HUES48 (cell line): Measurements from ENCODE around the gene MVK.

Experiments used
- H3K27ac ChIP-seq: one replicate; pipeline ENCODE4 v1.7.0; 2013; ENCODE audit warnings: low read depth, low read length, inconsistent platforms
- H3K27me3 ChIP-seq: 2 replicates; pipeline ENCODE4 v1.6.1; 2013; ENCODE audit warnings: mild to moderate bottlenecking, low read length; ENCODE audit not compliant: control insufficient read depth, insufficient read depth
- H3K36me3 ChIP-seq: 2 replicates; pipeline ENCODE4 v1.6.1; 2013; ENCODE audit warnings: low read length; ENCODE audit not compliant: control insufficient read depth, insufficient read depth
- H3K4me1 ChIP-seq: 2 replicates; pipeline ENCODE4 v1.6.1; 2013; ENCODE audit warnings: mild to moderate bottlenecking, low read length; ENCODE audit not compliant: control insufficient read depth, insufficient read depth
- H3K4me3 ChIP-seq: 2 replicates; pipeline ENCODE4 v1.5.1; 2013; ENCODE audit warnings: mild to moderate bottlenecking, low read depth, low read length
- H3K9ac ChIP-seq: 2 replicates; pipeline ENCODE4 v1.6.1; 2013; ENCODE audit warnings: mild to moderate bottlenecking, low read depth, low read length, moderate library complexity
- H3K9me3 ChIP-seq: 2 replicates; pipeline ENCODE4 v1.6.1; 2013; ENCODE audit warnings: low read length; ENCODE audit not compliant: control insufficient read depth, insufficient read depth

The MVK gene

GRCh38 chr12:109581334-109581691 is 7.7 kb downstream of the MVK start:
- H3K9me3 ChIP-seq, result no peaks in the 10 kb centered on the region
- no peak overlapping the region for H3K27ac ChIP-seq
- no peak overlapping the region for H3K4me3 ChIP-seq
- H3K27me3 ChIP-seq, result no peaks in the 10 kb centered on the region
- H3K9ac ChIP-seq, result no peak overlapping the region
- H3K4me1 ChIP-seq, result no peaks in the 10 kb centered on the region
- peaks cover 64% of the 10 kb centered on the region for H3K36me3 ChIP-seq

DNA sequence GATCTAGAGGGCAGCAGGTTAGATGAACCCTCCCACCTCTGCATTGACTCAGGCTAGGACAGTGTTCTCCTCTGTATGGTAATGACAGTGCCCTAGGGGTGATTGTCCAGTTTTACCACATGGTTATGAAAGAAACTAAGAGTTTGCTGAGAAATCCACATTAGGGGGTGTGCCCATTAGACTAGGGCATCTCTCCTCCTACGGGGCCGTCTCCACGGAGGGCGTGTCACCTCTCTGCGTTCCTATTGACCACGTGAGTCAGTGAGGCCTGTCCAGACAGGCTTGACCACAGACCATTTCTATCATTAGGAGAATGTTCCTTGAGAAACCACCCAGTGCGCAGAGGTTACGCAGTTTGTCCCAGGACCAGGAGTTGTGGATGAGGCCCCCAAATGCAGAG is 8.3 kb downstream of the MVK start:
- H3K4me1 ChIP-seq, result no peaks in the 10 kb centered on the region
- H3K4me3 ChIP-seq, result no peak overlapping the region
- H3K9me3 ChIP-seq, result no peaks in the 10 kb centered on the region
- H3K9ac ChIP-seq, result no peak overlapping the region
- no peaks in the 10 kb centered on the region for H3K27me3 ChIP-seq
- H3K27ac ChIP-seq, result no peak overlapping the region
- peaks cover 67% of the 10 kb centered on the region for H3K36me3 ChIP-seq

- Histone ChIP-seq H3K4me3 (no peak overlapping the region), H3K36me3 (peaks cover 65% of the 10 kb centered on the region), H3K4me1 (no peaks in the 10 kb centered on the region), H3K9ac (no peak overlapping the region), H3K27me3 (no peaks in the 10 kb centered on the region), H3K9me3 (no peaks in the 10 kb centered on the region), H3K27ac (no peak overlapping the region)
Measured at GRCh38 chr12:109582636-109583035, 9.0 kb downstream of the MVK start.

DNA sequence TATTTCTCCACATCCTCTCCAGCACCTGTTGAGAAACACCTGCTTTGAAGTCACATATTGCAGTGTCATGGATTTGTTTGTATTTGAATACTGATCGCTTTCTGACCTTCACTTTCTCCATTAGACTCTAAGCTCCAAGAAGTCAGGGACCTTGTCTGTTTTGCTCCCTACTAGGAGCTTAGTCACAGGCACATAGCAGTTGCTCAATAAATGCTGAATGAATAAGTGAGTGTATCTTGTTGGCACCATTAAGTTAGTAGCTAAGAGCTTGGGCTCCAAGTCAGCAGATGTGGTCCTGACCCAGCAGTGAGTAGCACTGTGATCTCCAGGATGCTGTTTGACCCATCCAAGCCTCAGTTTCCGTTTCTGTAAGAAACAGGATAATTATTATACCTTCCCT is 10.1 kb downstream of the MVK start:
- Histone ChIP-seq H3K27ac (no peak overlapping the region), H3K4me1 (no peaks in the 10 kb centered on the region), H3K9ac (no peak overlapping the region), H3K36me3 (peaks cover 64% of the 10 kb centered on the region), H3K27me3 (no peaks in the 10 kb centered on the region), H3K4me3 (no peak overlapping the region), H3K9me3 (no peaks in the 10 kb centered on the region)

GRCh38 chr12:109586385-109587296 is 13.0 kb downstream of the MVK start:
- H3K27me3 ChIP-seq, result no peaks in the 10 kb centered on the region
- no peaks in the 10 kb centered on the region for H3K4me1 ChIP-seq
- H3K4me3 ChIP-seq, result no peak overlapping the region
- no peak overlapping the region for H3K9ac ChIP-seq
- H3K27ac ChIP-seq, result no peak overlapping the region
- peaks cover 44% of the 10 kb centered on the region for H3K36me3 ChIP-seq
- H3K9me3 ChIP-seq, result no peaks in the 10 kb centered on the region

GRCh38 chr12:109587921-109588320 is 14.3 kb downstream of the MVK start:
- no peak overlapping the region for H3K27ac ChIP-seq
- H3K9me3 ChIP-seq, result no peaks in the 10 kb centered on the region
- no peaks in the 10 kb centered on the region for H3K4me1 ChIP-seq
- no peak overlapping the region for H3K4me3 ChIP-seq
- no peak overlapping the region for H3K9ac ChIP-seq
- H3K36me3 ChIP-seq, result peaks cover 47% of the 10 kb centered on the region
- no peaks in the 10 kb centered on the region for H3K27me3 ChIP-seq

DNA sequence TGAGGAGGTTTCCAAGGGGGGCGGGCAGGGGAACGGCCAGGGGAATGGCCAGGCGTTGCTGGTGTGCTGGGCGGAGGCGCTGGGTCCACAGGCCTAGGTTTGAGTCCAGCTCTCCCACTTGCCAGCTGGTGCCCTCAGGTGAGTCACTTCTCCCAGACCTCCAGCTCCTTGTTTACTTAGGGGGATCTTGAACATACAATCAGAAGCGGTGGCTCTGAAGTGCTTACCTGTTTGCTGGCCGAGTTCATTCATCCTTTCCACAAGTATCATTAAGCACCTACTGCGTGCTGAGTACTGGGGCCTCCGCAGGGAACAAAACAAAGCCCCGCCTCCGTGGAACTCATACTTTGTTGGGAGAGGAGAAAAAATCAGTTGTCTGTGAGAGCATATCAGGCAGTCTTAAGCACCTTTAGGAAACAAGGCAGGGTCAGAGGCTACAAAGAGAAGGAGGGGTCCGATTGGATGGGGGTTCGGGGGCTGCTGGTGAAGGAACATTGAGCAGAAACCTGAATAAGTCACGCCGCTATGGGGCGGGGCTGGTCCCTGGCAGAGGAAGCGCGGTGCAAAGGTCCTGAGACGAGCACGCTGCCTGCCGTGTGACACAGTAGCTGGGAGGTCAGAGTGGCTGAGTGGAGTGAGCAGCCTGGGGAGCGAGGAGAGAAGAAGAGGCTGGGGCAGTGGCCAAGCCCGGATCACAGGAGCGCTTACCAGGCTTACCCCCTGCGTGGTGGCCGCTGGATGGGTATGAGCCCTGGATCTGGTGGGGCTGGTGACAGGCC is 15.1 kb downstream of the MVK start:
- Histone ChIP-seq H3K27ac (no peak overlapping the region), H3K36me3 (peaks cover 51% of the 10 kb centered on the region), H3K9me3 (no peaks in the 10 kb centered on the region), H3K9ac (no peak overlapping the region), H3K27me3 (no peaks in the 10 kb centered on the region), H3K4me3 (no peak overlapping the region), H3K4me1 (no peaks in the 10 kb centered on the region)

DNA sequence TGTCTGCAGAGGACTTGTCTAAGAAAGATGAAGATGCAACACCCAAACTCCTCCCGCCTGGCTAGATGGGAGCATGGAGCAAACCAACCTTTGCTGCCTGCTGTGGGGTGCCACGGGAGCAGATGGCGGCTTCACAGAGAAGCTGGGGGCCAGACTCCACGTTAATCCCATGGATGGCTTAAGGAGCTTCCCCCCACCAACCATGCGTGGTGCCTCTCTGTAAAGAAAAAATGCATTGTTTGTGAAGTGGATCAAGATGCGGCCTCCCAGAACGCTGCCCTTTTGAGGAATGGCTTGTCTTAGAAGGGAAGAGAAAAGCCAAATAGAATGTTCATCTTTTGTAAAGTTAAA is 15.6 kb downstream of the MVK start:
- Histone ChIP-seq H3K27ac (no peak overlapping the region), H3K9ac (no peak overlapping the region), H3K4me1 (no peaks in the 10 kb centered on the region), H3K27me3 (no peaks in the 10 kb centered on the region), H3K4me3 (no peak overlapping the region), H3K9me3 (no peaks in the 10 kb centered on the region), H3K36me3 (peaks cover 48% of the 10 kb centered on the region)

DNA sequence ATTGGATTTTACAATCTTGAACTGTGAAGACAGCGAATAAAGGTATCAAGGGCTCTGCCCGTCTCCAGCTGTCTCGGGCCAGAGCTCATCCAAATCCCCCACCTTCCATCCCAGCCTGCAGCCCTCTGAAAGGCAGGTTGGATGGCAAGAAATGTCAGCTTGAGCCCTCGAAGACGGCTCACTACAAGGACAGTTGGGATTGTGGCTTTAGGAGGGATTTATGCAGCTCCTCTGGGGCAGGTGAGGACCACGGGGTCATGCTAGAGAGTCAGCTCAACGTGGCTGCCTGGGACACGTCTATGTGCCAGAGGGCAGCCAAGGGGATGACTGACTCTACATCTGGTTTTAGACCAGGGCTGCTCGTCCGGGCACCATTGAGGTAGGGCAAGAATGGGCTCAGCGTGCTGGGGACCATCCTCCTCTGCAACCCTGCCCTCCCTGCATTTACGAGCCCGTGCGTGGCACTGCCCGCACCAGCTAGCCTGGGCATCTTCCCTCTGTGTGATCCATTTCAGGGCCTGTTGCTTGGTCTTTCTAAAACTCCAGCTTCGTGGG is 16.2 kb downstream of the MVK start:
- no peak overlapping the region for H3K9ac ChIP-seq
- H3K27me3 ChIP-seq, result no peaks in the 10 kb centered on the region
- H3K4me3 ChIP-seq, result no peak overlapping the region
- H3K9me3 ChIP-seq, result no peaks in the 10 kb centered on the region
- H3K27ac ChIP-seq, result no peak overlapping the region
- no peaks in the 10 kb centered on the region for H3K4me1 ChIP-seq
- peaks cover 52% of the 10 kb centered on the region for H3K36me3 ChIP-seq

DNA sequence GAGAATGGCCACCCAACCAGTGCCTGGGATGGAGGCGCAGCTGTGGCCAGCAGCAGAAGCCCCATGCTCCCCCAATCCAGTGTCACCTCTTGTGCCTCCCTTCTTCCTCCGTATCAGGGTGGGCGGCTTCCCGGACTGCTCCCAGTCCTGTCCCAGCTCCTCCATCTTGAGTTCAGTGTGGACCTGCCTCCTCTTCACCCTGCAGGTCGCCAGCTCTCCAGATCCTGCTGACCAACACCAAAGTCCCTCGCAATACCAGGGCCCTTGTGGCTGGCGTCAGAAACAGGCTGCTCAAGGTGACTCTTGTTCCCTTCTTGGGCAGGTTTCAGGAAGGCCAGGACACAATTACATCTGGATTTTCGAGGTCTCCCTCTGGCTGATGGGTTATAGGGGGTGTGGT is 17.0 kb downstream of the MVK start:
- Histone ChIP-seq H3K9me3 (no peaks in the 10 kb centered on the region), H3K27ac (no peak overlapping the region), H3K9ac (no peak overlapping the region), H3K27me3 (no peaks in the 10 kb centered on the region), H3K4me1 (no peaks in the 10 kb centered on the region), H3K4me3 (no peak overlapping the region), H3K36me3 (peaks cover 49% of the 10 kb centered on the region)

- no peak overlapping the region for H3K9ac ChIP-seq
- no peaks in the 10 kb centered on the region for H3K27me3 ChIP-seq
- H3K27ac ChIP-seq, result no peak overlapping the region
- H3K36me3 ChIP-seq, result peaks cover 49% of the 10 kb centered on the region
- no peaks in the 10 kb centered on the region for H3K9me3 ChIP-seq
- no peaks in the 10 kb centered on the region for H3K4me1 ChIP-seq
- H3K4me3 ChIP-seq, result no peak overlapping the region
Measured at GRCh38 chr12:109591041-109591440, 17.4 kb downstream of the MVK start.
